Liver (tissue), 9 donors: ENCODE data around the gene CHRD. TPM values are rescaled to one million over a fixed set of nuclear protein-coding genes. Genes with fewer than 3 reads are reported as not detected.

ENCODE experiments used
- DNase-seq: peaks from one replicate; pipeline ENCODE4 v3.0.0-alpha.2; 2017; ENCODE audit warnings: low spot score
- H3K27ac ChIP-seq, 2 donors: one replicate each; pipeline ENCODE4 v1.7.0; 2013; ENCODE audit warnings: inconsistent platforms in 2 of 2, low read length in 2 of 2, control low read depth in 1 of 2, low read depth in 1 of 2, mild to moderate bottlenecking in 1 of 2
- H3K27me3 ChIP-seq, 4 donors: one replicate each; pipeline versions ENCODE4 v1.6.1 to v1.7.0; 2013; ENCODE audit warnings: low read length in 3 of 4, inconsistent platforms in 1 of 4, mild to moderate bottlenecking in 1 of 4, moderate library complexity in 1 of 4; ENCODE audit not compliant: control insufficient read depth in 4 of 4, insufficient read depth in 4 of 4
- H3K36me3 ChIP-seq, 4 donors: one replicate each; pipeline versions ENCODE4 v1.6.1 to v1.7.0; 2013; ENCODE audit warnings: low read length in 3 of 4, mild to moderate bottlenecking in 3 of 4, low read depth in 1 of 4, moderate library complexity in 1 of 4; ENCODE audit not compliant: control insufficient read depth in 4 of 4, insufficient read depth in 3 of 4
- H3K4me1 ChIP-seq, 4 donors: one replicate each; pipeline versions ENCODE4 v1.6.1 to v1.7.0; 2013; ENCODE audit warnings: low read length in 3 of 4, mild to moderate bottlenecking in 3 of 4, moderate library complexity in 1 of 4; ENCODE audit not compliant: control insufficient read depth in 4 of 4, insufficient read depth in 4 of 4
- H3K4me3 ChIP-seq, 3 donors: one replicate each; pipeline versions ENCODE4 v1.6.1 to v1.7.0; 2013; ENCODE audit warnings: low read length in 3 of 3, control low read depth in 1 of 3, low read depth in 1 of 3, mild to moderate bottlenecking in 1 of 3
- H3K9ac ChIP-seq, 2 donors: one replicate each; pipeline ENCODE4 v1.7.0; 2013; ENCODE audit warnings: low read length in 2 of 2, mild to moderate bottlenecking in 2 of 2, moderate library complexity in 2 of 2, control low read depth in 1 of 2, low read depth in 1 of 2
- H3K9me3 ChIP-seq, 4 donors: one replicate each; pipeline versions ENCODE4 v1.6.1 to v1.7.0; 2013; ENCODE audit warnings: low read length in 3 of 4; ENCODE audit not compliant: control insufficient read depth in 4 of 4
- ATF3 ChIP-seq: IDR thresholded peaks from 2 replicates; pipeline ENCODE4 v1.6.1; 2016; ENCODE audit warnings: antibody characterized with exemption
- CTCF ChIP-seq: fragments of 150-350 bp; IDR thresholded peaks from 2 replicates; pipeline ENCODE4 v1.5.1; 2017; ENCODE audit warnings: improper control_type of control experiment, low read depth, low read length; ENCODE audit not compliant: missing input control
- EGR1 ChIP-seq, 2 donors: IDR thresholded peaks; 2 replicates each; pipeline ENCODE4 v1.6.1; 2016 to 2018; ENCODE audit warnings: antibody characterized with exemption in 2 of 2, low read depth in 2 of 2
- FOXA1 ChIP-seq: IDR thresholded peaks from 2 replicates; pipeline ENCODE4 v1.6.1; 2016; ENCODE audit warnings: antibody characterized with exemption
- FOXA2 ChIP-seq: IDR thresholded peaks from 2 replicates; pipeline ENCODE4 v1.6.1; 2016; ENCODE audit warnings: antibody characterized with exemption
- GABPA ChIP-seq, 2 donors: IDR thresholded peaks in 1 of 2; conservative IDR thresholded peaks in 1 of 2; 2 replicates each; pipeline ENCODE4 v1.6.1; 2016; ENCODE audit warnings: antibody characterized with exemption in 2 of 2, mild to moderate bottlenecking in 1 of 2, moderate library complexity in 1 of 2
- HNF4A ChIP-seq, 2 donors: conservative IDR thresholded peaks; 2 replicates each; pipeline ENCODE4 v1.6.1; 2016; ENCODE audit warnings: antibody characterized with exemption in 2 of 2, mild to moderate bottlenecking in 2 of 2
- HNF4G ChIP-seq: IDR thresholded peaks from 2 replicates; pipeline ENCODE4 v1.6.1; 2016; ENCODE audit warnings: antibody characterized with exemption
- JUND ChIP-seq, 2 donors: IDR thresholded peaks; 2 replicates each; pipeline ENCODE4 v1.6.1; 2016; ENCODE audit warnings: antibody characterized with exemption in 2 of 2
- MAX ChIP-seq: IDR thresholded peaks from 2 replicates; pipeline ENCODE4 v1.6.1; 2016; ENCODE audit warnings: antibody characterized with exemption
- NR2F2 ChIP-seq: IDR thresholded peaks from 2 replicates; pipeline ENCODE4 v1.6.1; 2016; ENCODE audit warnings: antibody characterized with exemption
- RAD21 ChIP-seq, 2 donors: IDR thresholded peaks; 2 replicates each; pipeline ENCODE4 v1.6.1; 2016; ENCODE audit warnings: antibody characterized with exemption in 2 of 2, mild to moderate bottlenecking in 2 of 2
- RXRA ChIP-seq, 2 donors: IDR thresholded peaks; 2 replicates each; pipeline ENCODE4 v1.6.1; 2017 to 2018; ENCODE audit warnings: antibody characterized with exemption in 2 of 2, mild to moderate bottlenecking in 1 of 2
- SP1 ChIP-seq: IDR thresholded peaks from 2 replicates; pipeline ENCODE4 v1.6.1; 2018; ENCODE audit warnings: antibody characterized with exemption, mild to moderate bottlenecking
- YY1 ChIP-seq: IDR thresholded peaks from 2 replicates; pipeline ENCODE4 v1.6.1; 2016; ENCODE audit warnings: antibody characterized with exemption, mild to moderate bottlenecking
- ZBTB33 ChIP-seq: IDR thresholded peaks from 2 replicates; pipeline ENCODE4 v1.6.1; 2016; ENCODE audit warnings: antibody characterized with exemption
- WGBS: extraction: QIAGEN DNeasy Blood & Tissue Kit; methylation state at CpG from one replicate; pipeline ENCODE4 v1.1.7; 2013; 5-methylcytosine and 5-hydroxymethylcytosine counted together
- polyA plus RNA-seq, 2 donors: library from polyadenylated mRNA; stranded (reverse) in 1 of 2; unstranded in 1 of 2; fragments of 200-250 nt in 1 of 2; fragments of >200 nt in 1 of 2; fragmentation: Nextera tagmentation in 1 of 2; extraction: Ambion mirVana in 1 of 2; gene quantifications; one replicate each; pipeline versions ENCODE4 v1.2.1 to v1.2.3, GENCODE V29; 2013 to 2015
- total RNA-seq, 2 donors: library from RNA; depleted of rRNA; stranded (reverse); fragments of >200 nt; gene quantifications; one replicate each; pipeline ENCODE4 v1.2.3, GENCODE V29; 2014
- donor health status: healthy.
- donor health status: healthy.
- donor health status: healthy.
- donor health status: healthy.
- donor health status: healthy.

Gene CHRD
- total and polyA plus RNA-seq, 4 donors: 9.2 to 66.4 (median 34.9) TPM

- H3K27me3 ChIP-seq: no peaks in the 10 kb centered on the region
- H3K4me3 ChIP-seq: no peak overlapping the region
- DNase-seq: no peak
- no peaks in the 10 kb centered on the region for H3K9me3 ChIP-seq
- 94% methylated on average over 11 of the region's 11 CpGs for whole genome bisulfite sequencing
- no peak overlapping the region for H3K9ac ChIP-seq
- peaks cover 8 to 17% (median 14%) of the 10 kb centered on the region in 4 donors for H3K4me1 ChIP-seq
- H3K36me3 ChIP-seq: peaks cover 0 to 2% (median 0%) of the 10 kb centered on the region in 4 donors
- no peak overlapping the region for H3K27ac ChIP-seq
- TF ChIP-seq YY1 (no peak), JUND (IDR thresholded peaks at IDR 0.05) (no peak), MAX (no peak), CTCF (no peak), NR2F2 (no peak), HNF4A (conservative IDR thresholded peaks at IDR 0.05) (no peak), RAD21 (IDR thresholded peaks at IDR 0.05) (no peak), SP1 (no peak), GABPA (IDR thresholded peaks at IDR 0.05 in 1 of 2, conservative IDR thresholded peaks at IDR 0.05 in 1 of 2) (no peak), ATF3 (no peak), EGR1 (IDR thresholded peaks at IDR 0.05; ENCODE audit: low read depth in 2 of 2) (no peak), ZBTB33 (no peak), HNF4G (no peak), FOXA1 (no peak)
These were observed 26.8 kb upstream of the CHRD start for GRCh38 chr3:184352897-184353545.

GRCh38 chr3:184353546-184353941, 26.3 kb upstream of the CHRD start:
- WGBS: 96% methylated on average over 11 of the region's 11 CpGs
- Histone ChIP-seq H3K9me3 (no peaks in the 10 kb centered on the region), H3K27me3 (no peaks in the 10 kb centered on the region), H3K4me3 (no peak overlapping the region), H3K27ac (no peak overlapping the region), H3K4me1 (peaks cover 8 to 17% (median 14%) of the 10 kb centered on the region in 4 donors), H3K9ac (no peak overlapping the region), H3K36me3 (no peaks in the 10 kb centered on the region)
- DNase-seq: no peak
- TF ChIP-seq HNF4A (conservative IDR thresholded peaks at IDR 0.05) (no peak), RXRA (IDR thresholded peaks at IDR 0.05) (no peak), ZBTB33 (no peak), FOXA2 (no peak), ATF3 (no peak), CTCF (no peak), GABPA (IDR thresholded peaks at IDR 0.05 in 1 of 2, conservative IDR thresholded peaks at IDR 0.05 in 1 of 2) (no peak)
